GM21737 (cell line): Measurements from ENCODE around the gene POFUT2.

Experiments
- ATAC-seq: cut with Tn5 transposase; IDR thresholded peaks from one replicate; pipeline ENCODE4 v1.9.1; 2021; ENCODE audit warnings: mild to moderate bottlenecking, moderate library complexity; ENCODE audit not compliant: unreplicated experiment

Gene POFUT2

DNA sequence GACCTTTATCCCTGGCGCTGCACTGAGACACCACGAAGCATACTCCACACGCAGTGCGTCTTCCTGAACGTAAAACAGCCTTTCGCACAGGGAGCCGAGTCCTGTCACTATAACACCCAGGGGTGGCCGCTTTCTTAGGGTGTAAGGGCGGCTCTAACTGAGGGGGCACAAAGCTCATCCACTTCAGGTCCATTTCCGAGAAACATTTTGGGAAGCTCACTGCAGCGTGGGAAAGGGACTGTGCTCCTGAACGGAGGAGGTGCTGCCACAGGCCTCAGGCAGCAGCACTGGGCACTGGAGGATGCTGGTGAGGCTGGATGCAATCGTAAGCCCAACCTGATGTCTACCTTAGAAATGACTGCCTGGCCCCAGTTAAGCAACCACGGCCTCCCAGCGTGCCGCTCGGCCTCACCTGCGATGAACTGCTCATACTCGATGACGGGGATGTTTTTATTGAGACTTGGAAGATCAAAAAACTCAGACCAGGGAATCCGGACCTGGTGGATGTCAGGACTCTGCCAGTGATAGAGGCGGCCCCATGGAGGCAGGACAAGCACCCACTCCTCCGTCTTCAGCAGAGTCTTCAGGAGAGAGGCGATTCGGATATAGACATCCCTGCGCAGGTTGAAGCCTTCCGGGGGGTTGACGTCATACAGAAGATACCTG is 2.3 kb downstream of the POFUT2 start:
- ATAC-seq = no peak

DNA sequence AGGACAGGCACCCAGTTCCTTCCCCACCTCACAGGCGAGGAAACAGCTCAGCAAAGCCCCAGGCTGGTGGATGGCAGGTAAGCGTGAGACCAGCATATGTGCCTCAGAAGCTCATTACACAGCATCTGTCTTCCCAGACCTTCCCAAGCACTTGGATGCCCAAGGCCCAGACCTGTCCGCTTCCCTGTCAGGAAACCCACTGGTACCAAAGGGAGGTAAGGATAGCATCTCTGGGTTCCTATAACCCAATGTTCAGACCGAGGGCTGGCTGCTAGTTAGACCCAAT is 3.3 kb downstream of the POFUT2 start:
- ATAC-seq = no peak

DNA sequence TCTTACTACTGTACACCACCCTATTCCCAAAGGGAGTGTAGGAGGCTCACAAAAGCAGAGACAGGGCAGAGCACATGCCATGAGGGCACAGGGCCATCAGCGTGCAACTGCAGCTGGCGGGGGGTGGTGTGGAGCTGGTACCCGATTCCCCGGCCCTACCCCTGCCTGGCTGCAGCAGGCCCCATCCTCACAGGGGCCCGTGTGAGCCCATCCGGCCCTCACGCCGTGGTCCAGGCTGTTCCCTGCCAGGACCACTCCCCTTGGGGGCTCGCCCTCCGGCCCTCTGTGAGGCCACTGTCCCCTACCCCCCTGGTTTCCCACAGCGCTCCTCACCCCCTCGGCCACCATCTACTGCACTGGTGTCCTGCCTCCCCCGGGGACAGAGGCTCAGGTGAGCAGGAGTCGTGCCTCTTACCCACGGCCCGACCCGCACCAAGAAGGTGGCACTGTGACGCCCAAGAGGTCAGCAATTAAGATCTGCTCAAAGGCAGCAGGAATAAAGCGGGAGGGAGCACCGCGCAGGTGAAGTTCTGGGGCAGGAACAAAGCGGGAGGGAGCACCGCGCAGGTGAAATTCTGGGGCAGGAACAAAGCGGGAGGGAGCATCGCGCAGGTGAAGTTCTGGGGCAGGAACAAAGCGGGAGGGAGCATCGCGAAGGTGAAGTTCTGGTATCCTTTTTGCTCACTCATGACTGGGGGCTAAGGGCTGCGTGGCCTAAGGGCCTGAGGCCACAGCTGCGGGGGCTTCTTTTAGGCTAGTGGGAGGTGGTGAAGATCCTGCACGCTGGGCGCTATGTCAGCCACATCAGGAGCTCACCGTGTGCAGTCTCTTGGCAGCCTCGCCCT is 3.9 kb downstream of the POFUT2 start:
- no peak for ATAC-seq

DNA sequence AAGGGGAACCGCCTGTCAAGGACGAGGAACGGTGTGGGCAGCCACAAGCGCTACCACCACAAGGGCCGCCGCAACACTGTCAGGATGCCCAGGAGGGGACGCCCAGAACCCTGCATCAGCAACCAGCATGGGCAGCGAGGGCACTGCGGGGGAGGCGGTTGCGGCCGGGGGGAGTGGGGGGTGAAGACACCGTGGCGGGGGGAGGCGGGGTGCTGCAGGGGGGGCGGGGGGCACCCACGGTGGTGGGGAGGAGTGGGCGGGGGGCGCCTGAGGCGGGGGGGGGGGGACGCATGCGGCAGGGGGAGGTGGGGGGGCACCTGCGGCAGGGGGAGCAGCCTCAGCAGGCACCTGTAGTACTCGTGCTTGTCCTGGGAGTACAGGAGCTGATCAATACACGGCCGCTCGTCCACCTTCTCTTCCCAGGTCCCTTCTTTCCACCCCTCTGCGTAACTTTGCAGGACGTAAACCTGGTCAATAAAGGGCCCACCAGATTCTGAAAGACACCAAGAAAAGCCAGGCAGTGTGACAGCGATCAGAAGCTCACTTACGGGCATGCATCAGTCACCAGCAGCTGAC is 4.6 kb downstream of the POFUT2 start:
- no peak for ATAC-seq

DNA sequence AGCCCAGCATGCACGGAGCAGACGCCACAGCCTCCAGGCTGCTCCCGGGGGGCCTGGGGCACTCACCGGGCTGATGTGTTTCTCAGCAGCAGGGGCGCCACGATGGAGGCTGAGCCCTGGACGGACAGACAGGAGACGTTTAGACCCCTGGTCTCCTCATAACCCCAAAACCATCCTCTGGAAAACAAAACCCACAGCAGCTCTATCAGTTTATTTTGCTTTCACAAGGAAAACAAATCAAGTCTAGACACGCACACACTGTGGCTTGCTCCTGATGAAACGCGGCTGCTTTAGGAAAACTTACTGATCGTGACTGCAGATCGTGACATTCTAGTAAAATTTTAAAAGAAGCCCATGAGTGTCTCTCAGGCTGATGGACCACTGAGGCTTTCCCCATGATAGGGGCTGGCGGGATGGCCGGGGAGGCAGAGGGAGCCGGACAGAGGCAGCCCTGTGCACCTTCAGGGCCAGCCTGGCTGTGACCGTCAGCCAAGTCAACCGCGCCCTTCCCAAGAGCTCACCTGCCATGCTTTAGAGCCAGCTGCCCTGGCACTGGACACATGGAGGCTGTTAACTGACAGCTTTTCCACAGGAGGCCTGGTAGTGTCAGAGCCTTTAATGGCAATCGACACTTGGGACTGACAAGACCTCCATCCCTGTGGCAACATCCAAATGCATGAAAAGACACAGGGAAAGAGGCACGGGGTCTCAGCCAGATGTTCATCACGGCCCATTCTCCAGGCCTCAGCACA is 5.2 kb downstream of the POFUT2 start:
- no peak for ATAC-seq

DNA sequence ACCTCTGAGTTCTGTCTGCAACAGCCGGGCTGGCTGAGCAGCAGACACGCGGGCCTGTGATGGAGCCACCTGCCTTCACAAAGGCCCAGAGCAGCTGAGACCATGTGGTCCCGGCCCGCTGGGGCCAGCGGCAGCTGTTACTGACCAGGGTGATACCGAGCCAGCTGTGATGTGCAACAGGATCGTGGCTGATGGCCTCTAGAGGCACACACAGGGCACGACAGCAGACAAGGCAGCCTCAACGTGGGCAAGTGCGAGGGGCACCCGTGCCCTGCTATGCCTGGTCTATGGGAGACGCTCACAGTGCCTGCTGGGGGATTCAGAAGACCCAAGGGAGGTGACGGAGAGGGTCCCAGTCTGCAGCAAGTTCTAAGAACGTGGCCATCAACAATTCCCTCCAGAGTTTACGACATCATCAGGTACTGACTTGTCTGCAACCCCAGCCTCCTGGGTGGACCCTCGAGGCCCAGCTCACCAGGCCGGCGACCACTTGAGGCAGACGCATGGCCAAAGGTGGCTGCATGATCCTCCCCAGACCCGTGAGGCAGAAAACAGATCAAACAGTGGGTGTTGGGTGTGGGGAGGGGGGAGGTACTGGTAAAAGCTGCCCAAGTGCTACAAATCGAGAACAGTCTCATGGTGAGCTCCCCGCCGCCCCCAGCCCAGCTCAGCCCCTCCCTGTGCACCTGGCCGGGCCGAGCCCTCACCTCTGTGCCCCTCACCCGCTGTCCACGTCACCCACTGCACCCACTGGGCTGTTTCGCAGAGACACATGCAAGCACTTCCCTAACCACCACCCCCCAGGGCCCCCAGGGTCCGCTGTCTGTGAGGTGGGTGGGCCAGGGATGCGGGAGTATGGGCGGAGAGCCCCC is 6.0 kb downstream of the POFUT2 start:
- no peak for ATAC-seq

DNA sequence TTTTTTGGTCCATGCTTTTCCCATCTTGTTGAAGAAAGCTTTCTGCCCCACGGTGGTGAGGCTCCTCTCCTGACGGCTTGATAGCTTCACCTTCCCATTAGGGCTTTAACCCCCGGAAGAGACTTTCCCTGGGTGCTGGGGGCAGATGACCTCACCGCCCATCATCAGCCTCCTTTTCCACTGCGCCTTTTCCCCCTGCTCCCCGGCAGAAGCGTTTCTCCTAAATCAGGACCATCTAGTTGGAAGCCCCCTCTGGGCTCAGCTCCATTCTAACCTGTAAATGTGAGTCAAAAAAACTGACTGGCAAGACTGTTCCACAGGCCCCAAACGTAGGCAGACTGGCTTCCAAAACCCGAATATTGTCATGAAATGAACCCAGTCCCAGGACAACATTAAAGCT is 6.7 kb downstream of the POFUT2 start:
- ATAC-seq = no peak

DNA sequence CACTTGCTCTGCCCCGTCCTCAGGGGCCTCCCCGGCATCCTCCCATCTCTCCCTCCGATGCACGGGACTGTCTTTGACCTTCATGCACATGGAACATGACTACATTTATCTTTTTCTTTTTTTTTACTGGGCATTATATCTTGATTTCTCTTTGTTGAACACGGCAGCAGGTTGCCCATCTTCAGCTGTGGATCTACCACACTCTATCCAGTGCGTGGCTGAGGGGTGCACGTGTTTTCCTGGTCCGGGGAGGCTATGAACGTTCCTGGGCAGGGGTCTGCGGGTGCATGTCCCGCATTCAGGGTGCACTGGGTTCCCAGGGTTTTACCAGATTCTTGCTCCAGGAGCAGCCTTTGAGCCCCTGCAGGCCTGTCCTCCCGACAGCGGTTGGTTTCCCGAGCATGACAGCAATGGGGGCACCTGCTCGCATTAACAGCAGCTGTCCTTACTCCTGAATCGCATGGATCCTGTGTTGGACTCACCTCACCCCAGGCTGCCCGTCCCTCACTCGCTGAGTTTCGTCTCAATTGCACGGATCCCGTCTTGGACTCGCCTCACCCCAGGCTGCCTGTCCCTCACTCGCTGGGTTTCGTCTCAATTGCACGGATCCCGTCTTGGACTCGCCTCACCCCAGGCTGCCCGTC is 7.4 kb downstream of the POFUT2 start:
- ATAC-seq = no peak

DNA sequence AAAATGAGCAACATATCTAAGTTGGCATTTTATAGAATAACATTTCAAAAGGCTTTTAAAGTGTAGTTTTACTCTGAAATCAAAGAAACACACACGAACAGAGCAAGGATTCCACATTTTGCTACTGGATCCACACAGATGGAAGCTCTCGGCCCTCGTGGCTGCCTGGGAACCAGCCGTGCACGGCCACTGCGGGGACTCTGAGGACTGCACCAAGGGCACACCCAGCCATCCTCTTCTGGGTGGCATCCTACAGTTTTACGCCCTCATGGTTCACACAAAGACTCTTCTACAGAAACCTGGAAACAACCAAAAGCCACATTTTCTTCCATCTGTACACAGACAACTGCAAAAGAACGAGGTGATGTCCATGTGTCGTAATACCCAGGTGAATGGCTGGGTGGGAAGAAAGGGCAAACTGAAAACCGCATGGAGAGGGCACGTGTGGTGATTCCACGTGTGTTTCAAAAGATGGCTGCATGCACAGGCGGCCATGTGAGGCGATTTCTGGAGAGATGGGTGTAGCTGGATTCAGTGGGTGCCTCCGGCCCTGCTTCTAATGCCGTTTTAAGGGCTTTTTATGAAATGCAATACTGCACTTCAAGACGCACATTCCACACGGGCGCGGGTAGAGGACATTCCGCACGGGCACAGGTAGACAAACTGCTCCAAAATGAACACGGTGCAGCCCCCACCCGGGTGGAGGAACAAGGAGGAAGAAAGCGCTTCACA is 8.1 kb downstream of the POFUT2 start:
- ATAC-seq = no peak

DNA sequence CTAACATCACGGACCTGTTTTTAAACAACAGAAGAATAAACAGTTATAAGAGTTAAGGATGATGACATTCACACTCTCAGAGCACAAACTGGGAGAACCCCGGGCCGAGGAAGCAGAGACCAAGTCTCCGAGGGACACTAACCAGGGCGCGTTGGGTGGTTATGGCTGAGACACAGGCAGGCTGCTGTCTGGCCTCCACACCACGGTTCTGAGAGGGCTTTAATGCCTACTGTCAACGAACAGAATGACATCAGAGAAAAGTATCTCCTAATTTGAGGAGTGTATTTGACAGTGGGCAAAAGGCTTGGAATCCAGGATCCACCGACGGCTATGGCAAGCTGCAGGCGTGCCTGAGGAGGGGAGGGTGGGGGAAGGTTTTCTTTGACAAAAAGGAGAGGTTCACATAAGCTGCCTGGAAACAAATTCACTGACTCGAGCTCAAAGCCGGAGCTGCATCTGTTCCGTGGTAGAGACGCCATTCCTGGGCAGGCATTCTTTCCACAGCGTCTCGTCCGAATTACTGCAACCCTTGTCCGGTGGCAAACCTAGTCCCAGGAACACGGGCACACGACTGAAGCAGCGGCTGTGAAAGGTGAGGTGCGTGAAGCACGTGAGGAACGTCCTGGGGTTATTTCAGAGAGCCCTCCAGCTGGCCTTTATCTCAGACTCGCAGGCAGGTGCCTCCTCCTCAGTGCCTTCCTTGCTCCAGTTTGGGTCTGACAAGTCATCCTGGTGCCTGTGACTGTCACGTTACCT is 9.4 kb downstream of the POFUT2 start:
- ATAC-seq = no peak

DNA sequence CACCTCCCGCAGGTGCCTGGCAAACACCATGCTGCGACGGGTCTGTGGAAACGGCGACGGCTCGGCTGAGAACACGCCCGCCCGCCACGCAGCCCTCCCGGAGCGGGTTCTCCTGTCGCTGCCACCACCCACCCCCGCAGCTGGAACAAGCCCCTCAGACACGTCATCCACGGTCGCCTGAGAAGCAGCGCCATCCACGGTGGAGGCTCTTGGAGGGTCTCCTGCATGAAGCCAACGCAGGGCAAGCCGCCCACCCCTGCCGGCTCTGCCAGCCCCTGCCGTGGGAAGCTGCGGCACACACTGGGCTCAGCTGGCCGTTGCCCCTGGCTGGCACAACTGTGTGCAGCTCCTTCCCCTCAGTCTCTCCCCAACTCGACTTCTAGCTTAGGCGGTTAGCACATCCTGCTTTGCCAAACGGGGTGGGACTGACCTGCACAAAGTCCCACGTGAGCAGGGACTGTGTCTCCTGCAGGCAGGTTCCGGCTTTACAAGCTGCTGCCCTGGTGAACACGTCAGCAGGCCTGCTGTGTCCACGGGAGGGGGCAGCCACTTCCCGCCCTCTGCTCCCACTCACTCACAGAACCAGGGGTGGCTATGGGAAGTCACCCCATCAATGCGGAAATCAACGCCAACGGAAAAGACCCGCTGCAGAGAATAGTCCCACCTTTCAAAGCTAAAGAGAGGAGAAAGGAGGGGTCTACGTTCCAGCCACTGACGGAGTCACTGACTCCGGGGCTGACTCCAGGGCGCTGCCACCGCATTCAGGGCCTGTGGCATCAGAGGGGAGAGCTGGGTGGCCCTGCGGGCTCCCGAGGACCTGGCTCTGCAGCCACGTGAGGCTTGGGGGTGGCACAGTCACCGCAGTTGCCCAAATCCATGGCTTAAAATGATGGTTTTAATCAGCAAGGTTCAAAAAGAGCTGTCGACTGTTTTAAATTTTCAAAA is 10.3 kb downstream of the POFUT2 start:
- no peak for ATAC-seq

DNA sequence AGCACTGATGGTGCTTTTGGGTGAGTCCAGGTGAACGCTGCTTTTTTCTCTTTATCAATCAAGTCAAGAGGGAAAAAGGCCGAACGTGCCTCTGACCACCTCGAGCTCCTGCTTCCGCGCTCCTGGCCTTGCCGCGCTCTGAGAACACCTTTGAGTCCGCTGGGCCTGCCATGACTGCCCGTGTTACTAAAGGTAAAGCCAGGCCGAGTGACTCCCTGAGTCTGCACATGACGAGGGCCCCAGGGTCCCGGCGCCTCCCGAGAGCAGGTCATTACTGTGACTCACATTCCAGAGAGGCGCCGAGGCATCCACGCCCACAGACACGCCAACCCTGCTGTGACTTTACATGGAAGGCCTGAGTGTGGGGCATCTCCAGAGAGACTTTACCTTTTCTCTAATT is 11.1 kb downstream of the POFUT2 start:
- no peak for ATAC-seq

DNA sequence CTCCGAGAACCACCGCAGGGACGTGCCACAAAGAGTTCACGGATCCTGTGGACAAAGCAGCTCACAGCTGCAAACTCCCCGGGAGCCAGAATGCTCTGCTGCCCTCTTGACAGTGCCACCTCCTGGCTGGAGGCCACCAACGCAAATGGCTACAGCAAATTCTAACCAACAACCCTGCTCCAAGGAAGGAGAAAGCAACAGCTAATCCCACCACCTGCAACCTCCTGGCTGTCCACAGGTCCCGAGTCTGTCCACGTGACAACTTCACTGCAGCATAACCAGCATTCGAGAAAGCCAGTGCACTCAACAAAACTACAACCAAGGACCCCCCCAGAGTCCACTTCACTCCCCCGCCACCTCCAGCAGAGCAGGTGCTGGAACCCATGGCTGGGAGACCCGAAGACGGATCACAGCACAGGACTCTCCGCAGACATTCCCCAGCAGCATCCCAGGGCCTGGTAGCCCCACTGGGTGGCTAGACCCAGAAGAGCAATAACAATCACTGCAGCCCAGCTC is 17.3 kb downstream of the POFUT2 start:
- ATAC-seq = no peak

DNA sequence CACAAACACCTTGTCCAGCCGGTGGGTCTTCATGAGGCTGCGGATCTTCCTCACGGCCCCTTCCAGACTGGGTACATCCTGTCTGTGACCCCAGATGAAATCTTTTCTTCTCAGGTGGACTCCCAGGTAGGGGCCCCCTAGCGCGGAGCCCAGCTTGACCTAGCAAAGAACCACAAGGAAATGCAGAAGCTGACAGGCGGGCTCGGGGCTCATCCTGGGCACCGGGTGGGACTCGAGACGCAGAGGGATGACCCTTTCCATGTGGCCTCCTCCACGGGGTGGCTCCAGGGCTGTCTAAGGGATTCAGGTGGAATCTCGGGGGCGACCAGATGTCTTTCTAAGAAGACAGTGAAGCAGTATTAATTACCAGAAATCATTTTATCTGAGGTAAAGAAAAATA is 17.8 kb downstream of the POFUT2 start:
- no peak for ATAC-seq

DNA sequence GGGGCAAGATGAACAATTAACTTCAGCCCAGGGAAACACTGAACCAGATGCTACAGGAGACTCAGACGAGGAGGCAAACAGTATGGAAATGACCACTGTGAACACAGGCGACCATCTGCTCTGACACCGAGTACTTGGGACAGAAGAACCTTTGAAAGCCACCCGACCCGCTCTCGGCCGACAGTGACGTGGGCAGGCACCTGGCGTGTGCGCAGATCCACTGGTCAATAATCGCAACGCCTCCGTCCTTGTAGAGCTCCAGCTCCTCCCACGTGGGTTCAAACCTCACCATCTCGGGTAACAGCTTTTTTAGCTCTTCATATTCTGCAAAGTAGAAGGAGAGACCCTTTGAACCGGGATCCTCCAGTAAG is 20.3 kb downstream of the POFUT2 start:
- no peak for ATAC-seq

DNA sequence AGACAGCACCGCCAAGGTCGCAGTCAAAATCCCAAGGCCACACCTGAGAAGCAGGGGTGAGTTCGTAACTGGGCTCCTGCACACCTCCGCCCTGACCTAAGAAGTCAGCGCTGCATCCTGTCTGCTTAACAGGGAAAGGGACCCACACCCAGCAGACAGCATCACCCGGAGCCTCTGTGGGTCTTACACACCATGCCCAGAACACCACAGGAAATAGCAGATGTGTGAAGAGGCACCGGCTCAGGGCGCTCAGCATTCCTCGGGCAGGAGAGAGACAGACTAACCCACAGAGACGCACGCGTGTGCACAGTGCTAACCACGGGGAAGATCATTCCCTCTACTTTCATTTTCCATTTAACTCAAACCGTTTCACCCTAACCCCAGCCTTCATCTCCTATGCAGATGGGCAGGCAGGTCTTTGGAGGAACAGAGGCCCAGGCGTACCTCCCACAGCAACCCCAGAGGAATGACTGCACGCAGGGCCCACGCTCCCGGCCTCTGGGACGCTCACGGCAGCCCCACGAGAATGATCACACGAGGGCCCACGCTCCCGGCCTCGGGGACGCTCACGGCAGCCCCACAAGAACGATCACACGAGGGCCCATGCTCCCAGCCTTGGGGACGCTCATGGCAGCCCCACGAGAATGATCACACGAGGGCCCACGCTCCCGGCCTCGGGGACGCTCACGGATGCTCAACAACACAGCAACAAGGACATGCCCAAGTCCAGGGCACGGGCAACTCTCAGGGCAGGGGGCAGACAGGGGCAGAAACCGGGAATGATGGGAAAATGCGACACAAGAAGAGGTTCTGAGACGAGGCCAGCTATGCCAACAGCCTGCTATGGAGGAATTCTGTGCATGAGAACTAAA is 20.9 kb downstream of the POFUT2 start:
- ATAC-seq = no peak
